Naive thymus-derived CD4-positive, alpha-beta T cell (primary cell): ENCODE measurements around the gene PRM3. TPM values are rescaled to one million over a fixed set of nuclear protein-coding genes. Genes with fewer than 3 reads are reported as not detected.
"Not testable (repeated sequence)": the region's sequence is repeated elsewhere in the genome, so short reads cannot be mapped to it uniquely, and the experiment has no call there.

Source experiments
- ATAC-seq: fragments of 150-1000 bp; cut with Tn5 transposase; 2 replicates; pipeline ENCODE4 v1.10.0; 2021; ENCODE audit warnings: mild to moderate bottlenecking, moderate library complexity
- CTCF ChIA-PET: fragments of 350-600 bp; sonication (Branson Sonifier 250); formaldehyde crosslinking; loops from one replicate; lab custom pipeline; 2021; ENCODE audit warnings: antibody characterized with exemption; lab: Charles Lee
- POLR2A ChIA-PET: fragments of 350-600 bp; sonication (Branson Sonifier 250); formaldehyde crosslinking; loops from one replicate; lab custom pipeline; 2021; ENCODE audit warnings: antibody characterized with exemption, inconsistent platforms; lab: Charles Lee
- DNase-seq, 9 donors: peaks; one replicate each; pipeline versions ENCODE4 v3.0.0 to v3.0.0-alpha.2; 2020 to 2022; ENCODE audit warnings: mixed read lengths in 1 of 9
- H3K27ac ChIP-seq: one replicate; pipeline ENCODE4 v1.7.0; 2013; ENCODE audit warnings: mild to moderate bottlenecking, low read depth, low read length, moderate library complexity
- H3K27me3 ChIP-seq, 2 donors: one replicate each; pipeline ENCODE4 v1.7.0; 2013; ENCODE audit warnings: low read length in 2 of 2, mild to moderate bottlenecking in 2 of 2, moderate library complexity in 2 of 2; ENCODE audit not compliant: control insufficient read depth in 2 of 2, insufficient read depth in 2 of 2
- H3K36me3 ChIP-seq, 3 experiments: 1 replicate in 2 of 3; 2 replicates in 1 of 3; pipeline ENCODE4 v1.7.0; 2013; ENCODE audit warnings: low read length in 3 of 3, mild to moderate bottlenecking in 3 of 3, moderate library complexity in 1 of 3; ENCODE audit not compliant: insufficient read depth in 3 of 3, control insufficient read depth in 2 of 3
- H3K4me1 ChIP-seq, 2 donors: one replicate each; pipeline ENCODE4 v1.7.0; 2013; ENCODE audit warnings: low read length in 2 of 2, mild to moderate bottlenecking in 2 of 2, moderate library complexity in 1 of 2; ENCODE audit not compliant: control insufficient read depth in 2 of 2, insufficient read depth in 2 of 2
- H3K4me3 ChIP-seq: 2 replicates; pipeline ENCODE4 v1.7.0; 2013; ENCODE audit warnings: mild to moderate bottlenecking, low read length
- H3K9me3 ChIP-seq, 3 experiments: 1 replicate in 2 of 3; 2 replicates in 1 of 3; pipeline ENCODE4 v1.7.0; 2013; ENCODE audit warnings: low read length in 3 of 3; ENCODE audit not compliant: control insufficient read depth in 2 of 3
- H3K27ac Mint-ChIP-seq, 9 donors: one replicate each; pipeline ENCODE4 v1.8.0; 2020 to 2022; ENCODE audit warnings: mixed read lengths in 9 of 9, mild to moderate bottlenecking in 8 of 9, moderate library complexity in 5 of 9, inconsistent platforms in 2 of 9
- H3K27me3 Mint-ChIP-seq, 5 donors: one replicate each; pipeline ENCODE4 v1.8.0; 2021 to 2022; ENCODE audit warnings: mixed read lengths in 5 of 5, mild to moderate bottlenecking in 1 of 5
- H3K36me3 Mint-ChIP-seq, 5 donors: one replicate each; pipeline ENCODE4 v1.8.0; 2020 to 2022; ENCODE audit warnings: mixed read lengths in 5 of 5, mild to moderate bottlenecking in 3 of 5, inconsistent platforms in 1 of 5
- H3K4me1 Mint-ChIP-seq, 7 donors: one replicate each; pipeline ENCODE4 v1.8.0; 2020 to 2022; ENCODE audit warnings: mixed read lengths in 7 of 7, mild to moderate bottlenecking in 3 of 7, inconsistent platforms in 1 of 7
- H3K4me3 Mint-ChIP-seq, 10 donors: one replicate each; pipeline ENCODE4 v1.8.0; 2020 to 2022; ENCODE audit warnings: mild to moderate bottlenecking in 10 of 10, mixed read lengths in 10 of 10, moderate library complexity in 6 of 10, inconsistent platforms in 2 of 10
- H3K9me3 Mint-ChIP-seq, 11 donors: one replicate each; pipeline ENCODE4 v1.8.0; 2020 to 2022; ENCODE audit warnings: mixed read lengths in 11 of 11, mild to moderate bottlenecking in 4 of 11, inconsistent platforms in 1 of 11, moderate library complexity in 1 of 11
- intact Hi-C, 2 donors: fragments of 100-400 bp; cut with micrococcal nuclease; formaldehyde crosslinking; loops; one replicate each; pipeline ENCODE4 v1.15.1; 2023
- polyA plus RNA-seq, 2 donors: library from polyadenylated mRNA; unstranded; fragments of 300-500 nt; fragmentation: Illumina TruSeq; gene quantifications; one replicate each; pipeline ENCODE4 v1.2.3, GENCODE V29; 2021
- total RNA-seq, 6 experiments: library from RNA in 5 of 6; stranded (reverse) in 5 of 6; gene quantifications; 1 replicate in 5 of 6; 2 replicates in 1 of 6; pipeline ENCODE4 v1.2.3 and lab custom pipeline; 2021 to 2026

Gene PRM3
- total and polyA plus RNA-seq, 7 experiments from 2014 or later: not detected

GRCh38 chr16:11296351-11296705 lies 22.9 kb upstream of the PRM3 start:
- Histone ChIP-seq H3K4me1 (peaks cover 8% of the 10 kb centered on the region in 2 donors), H3K36me3 (no peaks in the 10 kb centered on the region), H3K9me3 (no peaks in the 10 kb centered on the region), H3K27me3 (peaks cover 0 to 1% of the 10 kb centered on the region in 2 donors), H3K4me3 (no peak overlapping the region), H3K27ac (no peak overlapping the region)
- DNase-seq (no peak), ATAC-seq (no peak)
- Mint-ChIP-seq H3K27ac (peak overlapping the region in 2 of 9 donors; percentile 77 to 83), H3K4me1 (peaks cover 9 to 47% (median 25%) of the 10 kb centered on the region in 7 donors), H3K27me3 (peaks cover 0 to 23% (median 0%) of the 10 kb centered on the region in 5 donors), H3K36me3 (no peaks in the 10 kb centered on the region), H3K4me3 (peak overlapping the region in 1 of 10 donors; percentile 84), H3K9me3 (no peaks in the 10 kb centered on the region)
- ChIA-PET CTCF (interaction anchor here (2.2 to 2.8 kb wide), 3 partner anchors 37 to 324 kb away, joined by 12 to 31 read pairs (median 15); partner anchors contain the start of gene SOCS1), POLR2A (interaction anchor here (4.5 kb wide), 1 partner anchor 40 kb away, joined by 48 read pairs; the partner anchor contains the start of gene SOCS1)
- intact Hi-C loops: loop anchor here (2.0 kb wide), 6 partner anchors 14 to 332 kb away; partner anchors contain the start of gene RMI2 (in 1 of the 2)

- ChIA-PET CTCF (no interaction called here), POLR2A (interaction anchor here (0.6 to 1.0 kb wide), 2 partner anchors 41 to 70 kb away, joined by 3 read pairs; no protein-coding TSS in a partner anchor)
- H3K27ac Mint-ChIP-seq: no peak overlapping the region
- no peaks in the 10 kb centered on the region for H3K36me3 Mint-ChIP-seq
- H3K9me3 Mint-ChIP-seq: no peaks in the 10 kb centered on the region
- no peak overlapping the region for H3K4me3 Mint-ChIP-seq
- intact Hi-C loops: loop anchor here (2.0 kb wide), 6 partner anchors 15 to 331 kb away; partner anchors contain the start of gene RMI2 (in 1 of the 2)
- no peak overlapping the region for H3K27ac ChIP-seq
- no peak for DNase-seq
- no peaks in the 10 kb centered on the region for H3K36me3 ChIP-seq
- H3K4me1 ChIP-seq: peaks cover 8% of the 10 kb centered on the region in 2 donors
- no peak for ATAC-seq
- peaks cover 0 to 23% (median under 1%) of the 10 kb centered on the region in 5 donors for H3K27me3 Mint-ChIP-seq
- no peak overlapping the region for H3K4me3 ChIP-seq
- H3K27me3 ChIP-seq: peaks cover 0 to 3% of the 10 kb centered on the region in 2 donors
- peaks cover 9 to 47% (median 25%) of the 10 kb centered on the region in 7 donors for H3K4me1 Mint-ChIP-seq
- no peaks in the 10 kb centered on the region for H3K9me3 ChIP-seq
These were observed 22.2 kb upstream of the PRM3 start for GRCh38 chr16:11295672-11296071.

- H3K4me1 ChIP-seq: peaks cover 5% of the 10 kb centered on the region in 2 donors
- intact Hi-C loops: no loop called here
- Mint-ChIP-seq H3K4me1 (peaks cover 0 to 37% (median 7%) of the 10 kb centered on the region in 7 donors), H3K9me3 (no peaks in the 10 kb centered on the region), H3K27ac (peak overlapping the region in 1 of 9 donors; percentile 10), H3K36me3 (peaks cover 0 to 3% (median 0%) of the 10 kb centered on the region in 5 donors), H3K27me3 (peaks cover 0 to 38% (median 8%) of the 10 kb centered on the region in 5 donors), H3K4me3 (no peak overlapping the region)
- ChIA-PET CTCF (interaction anchor here (0.6 kb wide), 1 partner anchor 36 kb away, joined by 4 read pairs; the partner anchor contains the start of gene SOCS1), POLR2A (interaction anchor here (0.7 to 0.9 kb wide), 2 partner anchors 19 to 344 kb away, joined by 3 read pairs; no protein-coding TSS in a partner anchor)
- peaks cover 0 to 3% of the 10 kb centered on the region in 2 donors for H3K27me3 ChIP-seq
- H3K4me3 ChIP-seq: no peak overlapping the region
- H3K27ac ChIP-seq: no peak overlapping the region
- ATAC-seq: no peak
- H3K9me3 ChIP-seq: no peaks in the 10 kb centered on the region
- DNase-seq: no peak
- H3K36me3 ChIP-seq: no peaks in the 10 kb centered on the region
These were observed 18.8 kb upstream of the PRM3 start for GRCh38 chr16:11292076-11292748.

GRCh38 chr16:11291091-11291703 lies 17.8 kb upstream of the PRM3 start:
- Mint-ChIP-seq H3K4me3 (no peak overlapping the region), H3K9me3 (no peaks in the 10 kb centered on the region), H3K4me1 (peaks cover 0 to 27% (median 0%) of the 10 kb centered on the region in 7 donors), H3K27me3 (peaks cover 0 to 38% (median 8%) of the 10 kb centered on the region in 5 donors), H3K27ac (no peak overlapping the region), H3K36me3 (peaks cover 0 to 3% (median 0%) of the 10 kb centered on the region in 5 donors)
- CTCF ChIA-PET: no interaction called here
- no peak for ATAC-seq
- intact Hi-C loops: no loop called here
- Histone ChIP-seq H3K27me3 (peaks cover 0 to 3% of the 10 kb centered on the region in 2 donors), H3K9me3 (no peaks in the 10 kb centered on the region), H3K27ac (no peak overlapping the region), H3K36me3 (no peaks in the 10 kb centered on the region), H3K4me3 (no peak overlapping the region), H3K4me1 (no peaks in the 10 kb centered on the region)
- POLR2A ChIA-PET: no interaction called here
- DNase-seq: no peak

GRCh38 chr16:11290102-11290893 lies 16.9 kb upstream of the PRM3 start:
- POLR2A ChIA-PET: no interaction called here
- H3K27ac Mint-ChIP-seq: peak overlapping the region in 1 of 9 donors; percentile 63
- H3K4me3 Mint-ChIP-seq: no peak overlapping the region
- H3K4me1 Mint-ChIP-seq: peaks cover 0 to 26% (median 0%) of the 10 kb centered on the region in 7 donors
- ATAC-seq: no peak
- no peaks in the 10 kb centered on the region for H3K4me1 ChIP-seq
- CTCF ChIA-PET: no interaction called here
- H3K27ac ChIP-seq: no peak overlapping the region
- H3K27me3 ChIP-seq: peaks cover 0 to 3% of the 10 kb centered on the region in 2 donors
- H3K36me3 ChIP-seq: no peaks in the 10 kb centered on the region
- H3K27me3 Mint-ChIP-seq: peaks cover 0 to 45% (median 8%) of the 10 kb centered on the region in 5 donors
- peaks cover 0 to 3% (median 0%) of the 10 kb centered on the region in 5 donors for H3K36me3 Mint-ChIP-seq
- peaks cover 0 to 2% (median 0%) of the 10 kb centered on the region in 11 donors for H3K9me3 Mint-ChIP-seq
- DNase-seq: no peak
- intact Hi-C loops: no loop called here
- no peak overlapping the region for H3K4me3 ChIP-seq
- no peaks in the 10 kb centered on the region for H3K9me3 ChIP-seq

GRCh38 chr16:11289696-11290095 lies 16.3 kb upstream of the PRM3 start:
- H3K4me3 ChIP-seq, H3K27me3 ChIP-seq, H3K9me3 Mint-ChIP-seq, H3K27ac Mint-ChIP-seq, POLR2A ChIA-PET, H3K36me3 Mint-ChIP-seq, H3K36me3 ChIP-seq, H3K4me1 ChIP-seq, DNase-seq, H3K4me3 Mint-ChIP-seq, H3K27ac ChIP-seq, ATAC-seq, H3K9me3 ChIP-seq, intact Hi-C loops: not testable (repeated sequence)
- H3K4me1 Mint-ChIP-seq: peaks cover 0 to 21% (median 0%) of the 10 kb centered on the region in 7 donors
- peaks cover 0 to 48% (median 8%) of the 10 kb centered on the region in 5 donors for H3K27me3 Mint-ChIP-seq
- CTCF ChIA-PET: interaction anchor here (1.2 kb wide), 1 partner anchor 35 kb away, joined by 3 read pairs; no protein-coding TSS in a partner anchor
